ENCODE results near the gene TRIM3. TPM values are rescaled to one million over a fixed set of nuclear protein-coding genes. Genes with fewer than 3 reads are reported as not detected.

Gene TRIM3
- polyA plus RNA-seq, 1 donor from 2014 or later: 81.7 TPM

- no peak overlapping the region for H3K4me2 ChIP-seq (ENCODE audit: low read length)
- no peaks in the 10 kb centered on the region for H3K27me3 ChIP-seq (ENCODE audit: insufficient read depth, low read depth, low read length)
- H3K4me3 ChIP-seq (ENCODE audit: low read length): no peak overlapping the region
- no peaks in the 10 kb centered on the region for H3F3A ChIP-seq (ENCODE audit: insufficient read depth, low read length, poor library complexity, severe bottlenecking)
- peaks cover 68% of the 10 kb centered on the region for H3K79me2 ChIP-seq (replicated peaks; ENCODE audit: insufficient read depth, low read length)
- TF ChIP-seq EP300 (conservative IDR thresholded peaks at IDR 0.05; ENCODE audit: poor library complexity, severe bottlenecking) (no peak), SMC3 (conservative IDR thresholded peaks at IDR 0.05; ENCODE audit: poor library complexity) (no peak), RAD21 (conservative IDR thresholded peaks at IDR 0.05) (no peak), EZH2 (IDR thresholded peaks at IDR 0.05; ENCODE audit: borderline replicate concordance, insufficient read depth, low read length, poor library complexity, severe bottlenecking) (no peak), MXI1 (conservative IDR thresholded peaks at IDR 0.05; ENCODE audit: poor library complexity, severe bottlenecking) (no peak), CTCF (IDR thresholded peaks at IDR 0.05; ENCODE audit: poor library complexity, severe bottlenecking) (no peak), TAF1 (IDR thresholded peaks at IDR 0.05; ENCODE audit: low read depth) (no peak), POLR2AphosphoS5 (IDR thresholded peaks at IDR 0.05) (no peak), REST (IDR thresholded peaks at IDR 0.05; ENCODE audit: borderline replicate concordance) (no peak)
- no peaks in the 10 kb centered on the region for H3K9me3 ChIP-seq (ENCODE audit: low read length)
- H3K36me3 ChIP-seq (ENCODE audit: insufficient read depth, low read length): peaks cover 7% of the 10 kb centered on the region
- no peak overlapping the region for H3K9ac ChIP-seq (ENCODE audit: low read length)
- H4K20me1 ChIP-seq (ENCODE audit: insufficient read depth): no peaks in the 10 kb centered on the region
- no peak overlapping the region for H2AFZ ChIP-seq (ENCODE audit: low read depth, low read length)
- H3K9me2 ChIP-seq (ENCODE audit: insufficient read depth, low read length): no peaks in the 10 kb centered on the region
- no peak overlapping the region for H3K27ac ChIP-seq (ENCODE audit: low read length)
These were observed 62.1 kb downstream of the TRIM3 start for GRCh38 chr11:6411594-6412031.

- Histone ChIP-seq H3K79me2 (replicated peaks; ENCODE audit: insufficient read depth, low read length) (peaks cover 61% of the 10 kb centered on the region), H3K36me3 (ENCODE audit: insufficient read depth, low read length) (peaks cover 7% of the 10 kb centered on the region), H3F3A (ENCODE audit: insufficient read depth, low read length, poor library complexity, severe bottlenecking) (no peaks in the 10 kb centered on the region), H3K4me3 (ENCODE audit: low read length) (no peak overlapping the region), H3K9ac (ENCODE audit: low read length) (no peak overlapping the region), H3K27me3 (ENCODE audit: insufficient read depth, low read depth, low read length) (no peaks in the 10 kb centered on the region), H3K9me3 (ENCODE audit: low read length) (no peaks in the 10 kb centered on the region), H3K9me2 (ENCODE audit: insufficient read depth, low read length) (no peaks in the 10 kb centered on the region), H3K27ac (ENCODE audit: low read length) (no peak overlapping the region), H4K20me1 (ENCODE audit: insufficient read depth) (no peaks in the 10 kb centered on the region), H2AFZ (ENCODE audit: low read depth, low read length) (no peak overlapping the region), H3K4me2 (ENCODE audit: low read length) (no peak overlapping the region)
- TF ChIP-seq TAF1 (IDR thresholded peaks at IDR 0.05; ENCODE audit: low read depth): no peak
- TF ChIP-seq MXI1 (conservative IDR thresholded peaks at IDR 0.05; ENCODE audit: poor library complexity, severe bottlenecking): no peak
- no peak for TF ChIP-seq REST (IDR thresholded peaks at IDR 0.05; ENCODE audit: borderline replicate concordance)
- no peak for TF ChIP-seq RAD21 (conservative IDR thresholded peaks at IDR 0.05)
- no peak for TF ChIP-seq SMC3 (conservative IDR thresholded peaks at IDR 0.05; ENCODE audit: poor library complexity)
- no peak for TF ChIP-seq EZH2 (IDR thresholded peaks at IDR 0.05; ENCODE audit: borderline replicate concordance, insufficient read depth, low read length, poor library complexity, severe bottlenecking)
- no peak for TF ChIP-seq EP300 (conservative IDR thresholded peaks at IDR 0.05; ENCODE audit: poor library complexity, severe bottlenecking)
- no peak for TF ChIP-seq CTCF (IDR thresholded peaks at IDR 0.05; ENCODE audit: poor library complexity, severe bottlenecking)
- no peak for TF ChIP-seq POLR2AphosphoS5 (IDR thresholded peaks at IDR 0.05)
These were observed 62.9 kb downstream of the TRIM3 start for GRCh38 chr11:6410695-6411430.
